Smooth muscle cell (in vitro differentiated cells): ENCODE results near the gene DHDDS. TPM values are rescaled to one million over a fixed set of nuclear protein-coding genes. Genes with fewer than 3 reads are reported as not detected.

Experiments
- polyA plus RNA-seq: library from polyadenylated mRNA; unstranded; fragments of >200 nt; fragmentation: Nextera tagmentation; extraction: Ambion mirVana; gene quantifications from 2 replicates; pipeline ENCODE4 v1.2.1, GENCODE V29; 2016
- total RNA-seq: library from RNA; depleted of rRNA; stranded (reverse); fragments of >200 nt; gene quantifications from 2 replicates; pipeline ENCODE4 v1.2.3, GENCODE V29; 2014

The DHDDS gene
- total and polyA plus RNA-seq, 2 experiments from 2014 or later, result 37.5 to 41.5 TPM

Other genes starting within 250 kb of the DHDDS start
- not detected in 2 replicates for gene CATSPER4, start 241.7 kb upstream of the DHDDS start, total RNA-seq
- gene CATSPER4, start 241.7 kb upstream of the DHDDS start, polyA plus RNA-seq, result not detected in 2 replicates
- 6.0 and 7.9 TPM in 2 replicates for gene CEP85, start 198.1 kb upstream of the DHDDS start, total RNA-seq
- gene CEP85, start 198.1 kb upstream of the DHDDS start, polyA plus RNA-seq, result 3.9 and 8.0 TPM in 2 replicates
- 162 and 241 TPM in 2 replicates for gene SH3BGRL3, start 152.2 kb upstream of the DHDDS start, total RNA-seq
- 1,359 and 1,367 TPM in 2 replicates for gene SH3BGRL3, start 152.2 kb upstream of the DHDDS start, polyA plus RNA-seq
- 3.3 and 4.8 TPM in 2 replicates for gene UBXN11, start 125.7 kb upstream of the DHDDS start, total RNA-seq
- gene UBXN11, start 125.7 kb upstream of the DHDDS start, polyA plus RNA-seq, result 17.7 and 20.3 TPM in 2 replicates
- 1.1 TPM in 1 of 2 replicates, not detected in the other for gene CD52, start 114.4 kb upstream of the DHDDS start, total RNA-seq
- 0.39 and 1.3 TPM in 2 replicates for gene CD52, start 114.4 kb upstream of the DHDDS start, polyA plus RNA-seq
- 5.2 and 9.5 TPM in 2 replicates for gene CRYBG2, start 78.2 kb upstream of the DHDDS start, total RNA-seq
- gene CRYBG2, start 78.2 kb upstream of the DHDDS start, polyA plus RNA-seq, result 4.1 and 9.8 TPM in 2 replicates
- not detected in 2 replicates for gene ZNF683, start 59.6 kb upstream of the DHDDS start, total RNA-seq
- gene ZNF683, start 59.6 kb upstream of the DHDDS start, polyA plus RNA-seq, result not detected in 2 replicates
- gene LIN28A, start 21.5 kb upstream of the DHDDS start, total RNA-seq, result not detected in 2 replicates
- gene LIN28A, start 21.5 kb upstream of the DHDDS start, polyA plus RNA-seq, result 0.08 and 0.13 TPM in 2 replicates
- gene HMGN2, start 40.1 kb downstream of the DHDDS start, total RNA-seq, result 170 TPM in 2 replicates
- gene HMGN2, start 40.1 kb downstream of the DHDDS start, polyA plus RNA-seq, result 380 and 448 TPM in 2 replicates
- gene RPS6KA1, start 97.4 kb downstream of the DHDDS start, total RNA-seq, result 7.9 and 34.6 TPM in 2 replicates
- 10.1 and 15.8 TPM in 2 replicates for gene RPS6KA1, start 97.4 kb downstream of the DHDDS start, polyA plus RNA-seq